HEK293 (cell line): Measurements from ENCODE around the gene CACHD1.

ENCODE experiments used
- CTCF ChIA-PET: fragments of 350-600 bp; formaldehyde crosslinking; extraction: SDS; loops from one replicate; lab custom pipeline; 2021; ENCODE audit warnings: antibody characterized with exemption; lab: Yijun Ruan, JAX
- POLR2A ChIA-PET: fragments of 300-600 bp; formaldehyde crosslinking; extraction: SDS; loops from one replicate; lab custom pipeline; 2020; ENCODE audit warnings: antibody characterized with exemption, inconsistent platforms; lab: Yijun Ruan, JAX
- H3K27ac ChIP-seq: fragments of 200-500 bp; sonication (Bioruptor generic); 2 replicates; pipeline ENCODE4 v1.5.1; 2014; ENCODE audit warnings: low read depth, low read length, control low read depth, inconsistent platforms; ENCODE audit errors: extremely low read depth
- H3K36me3 ChIP-seq, 2 experiments: fragments of 200-500 bp in 1 of 2; sonication (Bioruptor generic) in 1 of 2; 1 replicate in 1 of 2; 2 replicates in 1 of 2; pipeline ENCODE4 v1.5.1; 2014 to 2017; ENCODE audit warnings: inconsistent platforms in 2 of 2, low read length in 2 of 2; ENCODE audit not compliant: control insufficient read depth in 2 of 2, insufficient read depth in 1 of 2
- H3K4me1 ChIP-seq: fragments of 200-500 bp; sonication (Bioruptor generic); 2 replicates; pipeline ENCODE4 v1.5.1; 2014; ENCODE audit warnings: mild to moderate bottlenecking, low read length, inconsistent platforms; ENCODE audit not compliant: control insufficient read depth, insufficient read depth
- H3K4me3 ChIP-seq: 2 replicates; pipeline ENCODE4 v1.5.1; 2011; ENCODE audit warnings: low read depth, mild to moderate bottlenecking, control low read depth, low read length, moderate library complexity
- H3K9me3 ChIP-seq: fragments of 200-500 bp; sonication (Bioruptor generic); 2 replicates; pipeline ENCODE4 v1.5.1; 2014; ENCODE audit warnings: low read depth, low read length, inconsistent platforms; ENCODE audit not compliant: control insufficient read depth, insufficient read depth
- GLI2 ChIP-seq: fragments of 450-650 bp; formaldehyde crosslinking; IDR thresholded peaks from 2 replicates; pipeline ENCODE4; 2017; ENCODE audit warnings: missing biosample characterization, missing genetic modification characterization, low read depth, borderline replicate concordance
- KLF1 ChIP-seq: fragments of 450-650 bp; formaldehyde crosslinking; IDR thresholded peaks from 2 replicates; pipeline ENCODE4 v1.5.1; 2016; ENCODE audit warnings: missing biosample characterization, missing genetic modification characterization
- KLF10 ChIP-seq: fragments of 450-650 bp; IDR thresholded peaks from 2 replicates; pipeline ENCODE4 v1.5.1; 2018; ENCODE audit warnings: missing biosample characterization, mild to moderate bottlenecking, missing genetic modification characterization
- PRDM4 ChIP-seq: fragments of 450-650 bp; formaldehyde crosslinking; IDR thresholded peaks from 2 replicates; pipeline ENCODE4 v1.5.1; 2017; ENCODE audit warnings: missing biosample characterization, missing genetic modification characterization
- SALL2 ChIP-seq: fragments of 450-650 bp; formaldehyde crosslinking; IDR thresholded peaks from 2 replicates; pipeline ENCODE4 v1.5.0; 2017; ENCODE audit warnings: missing biosample characterization, mild to moderate bottlenecking, missing genetic modification characterization, borderline replicate concordance
- SETDB1 ChIP-seq: IDR thresholded peaks from one replicate; pipeline ENCODE4 v1.6.1; 2017; ENCODE audit warnings: mild to moderate bottlenecking, low read length, moderate library complexity, mixed read lengths; ENCODE audit not compliant: insufficient read length
- ZNF112 ChIP-seq: fragments of 450-650 bp; formaldehyde crosslinking; IDR thresholded peaks from 2 replicates; pipeline ENCODE4 v1.5.0; 2017; ENCODE audit warnings: missing biosample characterization, missing genetic modification characterization
- ZNF140 ChIP-seq: fragments of 450-650 bp; formaldehyde crosslinking; IDR thresholded peaks from 2 replicates; pipeline ENCODE4 v1.5.1; 2016; ENCODE audit warnings: missing biosample characterization, missing genetic modification characterization
- ZNF146 ChIP-seq: fragments of 450-650 bp; formaldehyde crosslinking; IDR thresholded peaks from 2 replicates; pipeline ENCODE4 v1.5.1; 2016; ENCODE audit warnings: missing biosample characterization, missing genetic modification characterization
- ZNF202 ChIP-seq: fragments of 450-650 bp; formaldehyde crosslinking; IDR thresholded peaks from 2 replicates; pipeline ENCODE4 v1.5.1; 2016; ENCODE audit warnings: missing biosample characterization, missing genetic modification characterization, borderline replicate concordance
- ZNF211 ChIP-seq: fragments of 450-650 bp; formaldehyde crosslinking; IDR thresholded peaks from 2 replicates; pipeline ENCODE4 v1.5.1; 2016; ENCODE audit warnings: low read depth, missing biosample characterization, missing genetic modification characterization
- ZNF214 ChIP-seq: fragments of 450-650 bp; formaldehyde crosslinking; IDR thresholded peaks from 2 replicates; pipeline ENCODE4 v1.5.1; 2017; ENCODE audit warnings: missing biosample characterization, mild to moderate bottlenecking, missing genetic modification characterization, borderline replicate concordance
- ZNF26 ChIP-seq: fragments of 450-650 bp; formaldehyde crosslinking; IDR thresholded peaks from 2 replicates; pipeline ENCODE4 v1.5.1; 2016; ENCODE audit warnings: missing biosample characterization, missing genetic modification characterization
- ZNF280D ChIP-seq: fragments of 450-650 bp; formaldehyde crosslinking; IDR thresholded peaks from 2 replicates; pipeline ENCODE4 v1.5.1; 2016; ENCODE audit warnings: missing biosample characterization, missing genetic modification characterization
- ZNF350 ChIP-seq: fragments of 450-650 bp; formaldehyde crosslinking; IDR thresholded peaks from 2 replicates; pipeline ENCODE4 v1.5.0; 2017; ENCODE audit warnings: missing biosample characterization, mild to moderate bottlenecking, missing genetic modification characterization
- ZNF362 ChIP-seq: fragments of 450-650 bp; formaldehyde crosslinking; IDR thresholded peaks from 2 replicates; pipeline ENCODE4 v1.5.1; 2016; ENCODE audit warnings: missing biosample characterization, missing genetic modification characterization
- ZNF433 ChIP-seq: fragments of 450-650 bp; formaldehyde crosslinking; IDR thresholded peaks from 2 replicates; pipeline ENCODE4 v1.5.1; 2016; ENCODE audit warnings: missing biosample characterization, missing genetic modification characterization, low read depth
- ZNF529 ChIP-seq: fragments of 450-650 bp; formaldehyde crosslinking; IDR thresholded peaks from 2 replicates; pipeline ENCODE4 v1.5.1; 2017; ENCODE audit warnings: missing genetic modification characterization, missing biosample characterization; ENCODE audit not compliant: insufficient replicate concordance
- ZNF549 ChIP-seq: fragments of 450-650 bp; IDR thresholded peaks from 2 replicates; pipeline ENCODE4 v1.5.1; 2018; ENCODE audit warnings: missing biosample characterization, missing genetic modification characterization, mild to moderate bottlenecking, inconsistent platforms, moderate library complexity
- ZNF623 ChIP-seq: fragments of 450-650 bp; formaldehyde crosslinking; IDR thresholded peaks from 2 replicates; pipeline ENCODE4 v1.5.1; 2016; ENCODE audit warnings: missing biosample characterization, missing genetic modification characterization
- ZNF660 ChIP-seq: fragments of 450-650 bp; IDR thresholded peaks from 2 replicates; pipeline ENCODE4 v1.5.1; 2018; ENCODE audit warnings: missing biosample characterization, mild to moderate bottlenecking, missing genetic modification characterization
- ZNF664 ChIP-seq: fragments of 450-650 bp; formaldehyde crosslinking; IDR thresholded peaks from 2 replicates; pipeline ENCODE4 v1.5.1; 2016; ENCODE audit warnings: missing biosample characterization, missing genetic modification characterization
- ZNF76 ChIP-seq: fragments of 450-650 bp; formaldehyde crosslinking; IDR thresholded peaks from 2 replicates; pipeline ENCODE4; 2016; ENCODE audit warnings: low read depth, missing biosample characterization, missing genetic modification characterization, borderline replicate concordance
- ZNF791 ChIP-seq: fragments of 450-650 bp; formaldehyde crosslinking; IDR thresholded peaks from 2 replicates; pipeline ENCODE4 v1.5.1; 2016; ENCODE audit warnings: missing biosample characterization, missing genetic modification characterization
- ZSCAN16 ChIP-seq: fragments of 450-650 bp; formaldehyde crosslinking; IDR thresholded peaks from 2 replicates; pipeline ENCODE4 v1.5.1; 2016; ENCODE audit warnings: missing biosample characterization, missing genetic modification characterization
- ZSCAN18 ChIP-seq: fragments of 450-650 bp; formaldehyde crosslinking; IDR thresholded peaks from 2 replicates; pipeline ENCODE4 v1.5.1; 2016; ENCODE audit warnings: missing biosample characterization, missing genetic modification characterization
- ZSCAN4 ChIP-seq: fragments of 450-650 bp; formaldehyde crosslinking; IDR thresholded peaks from 2 replicates; pipeline ENCODE4 v1.5.1; 2017; ENCODE audit warnings: missing biosample characterization, missing genetic modification characterization

The CACHD1 gene

GRCh38 chr1:64480999-64481772, 11.3 kb downstream of the CACHD1 start:
- H3K27ac ChIP-seq, result peak overlapping the region; percentile 61
- no peaks in the 10 kb centered on the region for H3K36me3 ChIP-seq
- H3K4me3 ChIP-seq, result no peak overlapping the region
- ChIA-PET POLR2A (no interaction called here), CTCF (interaction anchor here (0.7 kb wide), 1 partner anchor 8 kb away, joined by 3 read pairs; no protein-coding TSS in a partner anchor)
- H3K9me3 ChIP-seq, result no peaks in the 10 kb centered on the region
- peaks cover 43% of the 10 kb centered on the region for H3K4me1 ChIP-seq
- no peak for TF ChIP-seq ZNF146 (tag by site-specific recombination)
- no peak for TF ChIP-seq SETDB1
- TF ChIP-seq SALL2 (tag by site-specific recombination), result no peak
- no peak for TF ChIP-seq ZNF433 (tag by site-specific recombination)
- no peak for TF ChIP-seq ZNF362 (tag by site-specific recombination)
- TF ChIP-seq ZNF202, result no peak
- TF ChIP-seq ZSCAN16 (tag by site-specific recombination), result no peak
- no peak for TF ChIP-seq ZNF623
- TF ChIP-seq ZNF350 (tag by site-specific recombination), result no peak
- no peak for TF ChIP-seq ZNF791
- no peak for TF ChIP-seq ZNF214 (tag by site-specific recombination)
- no peak for TF ChIP-seq ZNF664
- TF ChIP-seq PRDM4, result no peak
- no peak for TF ChIP-seq ZSCAN18 (tag by site-specific recombination)
- TF ChIP-seq KLF1 (tag by site-specific recombination), result no peak
- TF ChIP-seq ZNF280D (tag by site-specific recombination), result no peak
- TF ChIP-seq ZSCAN4 (tag by site-specific recombination), result no peak
- TF ChIP-seq ZNF529, result no peak
- TF ChIP-seq ZNF76 (tag by site-specific recombination), result no peak
- TF ChIP-seq GLI2, result no peak
- TF ChIP-seq ZNF211 (tag by site-specific recombination), result no peak
- no peak for TF ChIP-seq ZNF26 (tag by site-specific recombination)
- no peak for TF ChIP-seq ZNF140 (tag by site-specific recombination)
- TF ChIP-seq KLF10 (tag by site-specific recombination), result no peak
- TF ChIP-seq ZNF549 (tag by site-specific recombination), result no peak
- no peak for TF ChIP-seq ZNF112 (tag by site-specific recombination)
- no peak for TF ChIP-seq ZNF660 (tag by site-specific recombination)
